Activated CD4-positive, CD25-positive, alpha-beta regulatory T cell treated with anti-CD3 and anti-CD28 coated beads, Interleukin-2, amount 50 U/mL, for 72 hours (primary cell): ENCODE measurements around the gene UGT1A8.

Experiments
- DNase-seq: peaks from one replicate; pipeline ENCODE4 v3.0.0; 2021

Gene UGT1A8

DNA sequence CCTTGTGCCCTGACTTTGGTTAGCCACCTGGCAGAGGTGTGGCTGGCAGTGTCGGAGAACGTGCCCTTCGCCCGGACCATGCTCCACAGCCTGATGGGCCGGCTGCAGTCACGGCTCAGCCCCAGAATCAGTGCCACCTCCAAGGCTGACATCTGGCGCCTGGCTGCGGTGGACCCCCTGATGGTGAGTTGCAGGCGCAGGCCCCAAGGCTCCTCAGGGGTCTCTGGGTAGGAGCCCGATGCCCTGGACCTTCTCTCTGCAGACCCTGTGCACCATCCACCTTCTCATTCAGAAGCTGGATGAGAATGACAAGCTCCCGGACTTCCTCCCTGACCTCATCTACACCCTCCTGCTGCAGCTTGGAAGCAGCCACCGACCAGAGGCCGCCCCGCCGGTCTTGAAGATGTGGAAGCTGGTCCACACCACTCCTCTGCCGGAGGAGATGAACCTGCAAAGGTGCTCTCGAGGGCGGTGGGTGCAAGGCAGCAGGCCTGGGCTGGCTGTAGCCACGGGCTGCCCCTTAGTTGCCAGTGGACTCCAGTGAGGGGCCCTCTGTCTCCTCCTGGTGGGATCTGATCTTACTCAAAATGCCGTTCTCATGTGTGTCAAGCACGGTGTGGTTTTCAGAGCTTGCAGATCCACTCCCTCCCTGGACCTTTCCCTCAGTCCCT is 204.8 kb downstream of the UGT1A8 start:
- peak; percentile 16 for DNase-seq
